Activated CD4-positive, alpha-beta T cell treated with anti-CD3 and anti-CD28 coated beads, Interleukin-2, amount 10 ng/mL, durations not matched to agents 24 days and 14 days (primary cell): ENCODE data around the gene GABRQ. TPM values are rescaled to one million over a fixed set of nuclear protein-coding genes. Genes with fewer than 3 reads are reported as not detected.
"Not testable (repeated sequence)": the region's sequence is repeated elsewhere in the genome, so short reads cannot be mapped to it uniquely, and the experiment has no call there.

Source experiments
- DNase-seq: peaks from one replicate; pipeline ENCODE4 v3.0.0; 2022
- H3K27ac Mint-ChIP-seq: one replicate; pipeline ENCODE4 v1.8.0; 2022; ENCODE audit warnings: mild to moderate bottlenecking, mixed read lengths
- H3K27me3 Mint-ChIP-seq: one replicate; pipeline ENCODE4 v1.8.0; 2022; ENCODE audit warnings: mixed read lengths
- H3K36me3 Mint-ChIP-seq: one replicate; pipeline ENCODE4 v1.8.0; 2022; ENCODE audit warnings: low read depth, mild to moderate bottlenecking, mixed read lengths
- H3K4me1 Mint-ChIP-seq: one replicate; pipeline ENCODE4 v1.8.0; 2021; ENCODE audit warnings: mixed read lengths
- H3K4me3 Mint-ChIP-seq: one replicate; pipeline ENCODE4 v1.8.0; 2022; ENCODE audit warnings: mild to moderate bottlenecking, moderate library complexity, mixed read lengths
- H3K9me3 Mint-ChIP-seq: one replicate; pipeline ENCODE4 v1.8.0; 2021; ENCODE audit warnings: mixed read lengths
- intact Hi-C: fragments of 100-400 bp; cut with micrococcal nuclease; formaldehyde crosslinking; loops from one replicate; pipeline ENCODE4 v1.15.1; 2023
- total RNA-seq: library from RNA; stranded (reverse); gene quantifications from 2 replicates; pipeline ENCODE4 v1.2.3, GENCODE V29; 2022

Gene GABRQ
- total RNA-seq, 1 donor from 2014 or later: not detected

GRCh38 chrX:152700390-152700789 lies 62.7 kb downstream of the GABRQ start:
- intact Hi-C loops, H3K9me3 Mint-ChIP-seq, H3K36me3 Mint-ChIP-seq, H3K27ac Mint-ChIP-seq, H3K27me3 Mint-ChIP-seq, H3K4me1 Mint-ChIP-seq, H3K4me3 Mint-ChIP-seq: not testable (repeated sequence)
- peak; percentile 10 for DNase-seq

- H3K36me3 Mint-ChIP-seq, intact Hi-C loops, H3K27me3 Mint-ChIP-seq, H3K4me1 Mint-ChIP-seq, DNase-seq, H3K4me3 Mint-ChIP-seq, H3K9me3 Mint-ChIP-seq, H3K27ac Mint-ChIP-seq: not testable (repeated sequence)
Observed at GRCh38 chrX:152706500-152706899, 68.8 kb downstream of the GABRQ start.

Other genes starting within 250 kb of the GABRQ start
- not detected in 2 replicates for gene GABRA3, start 186.6 kb upstream of the GABRQ start, total RNA-seq
- gene MAGEA3, start 60.9 kb downstream of the GABRQ start, total RNA-seq: not detected in 2 replicates
- not detected in 2 replicates for gene CSAG2, start 71.4 kb downstream of the GABRQ start, total RNA-seq
- gene MAGEA2B, start 76.7 kb downstream of the GABRQ start, total RNA-seq: not detected in 2 replicates
- gene CSAG1, start 95.8 kb downstream of the GABRQ start, total RNA-seq: not detected in 2 replicates
- not detected in 2 replicates for gene MAGEA12, start 95.9 kb downstream of the GABRQ start, total RNA-seq
- not detected in 2 replicates for gene MAGEA2, start 115.9 kb downstream of the GABRQ start, total RNA-seq
- 0.80 and 1.1 TPM in 2 replicates for gene CSAG3, start 121.3 kb downstream of the GABRQ start, total RNA-seq
- not detected in 2 replicates for gene MAGEA6, start 131.8 kb downstream of the GABRQ start, total RNA-seq
- 11.3 and 12.4 TPM in 2 replicates for gene CETN2, start 192.9 kb downstream of the GABRQ start, total RNA-seq
- gene NSDHL, start 193.2 kb downstream of the GABRQ start, total RNA-seq: 22.3 and 23.4 TPM in 2 replicates